HG03442 (cell line): ENCODE measurements around the gene GART.
"Not testable (repeated sequence)": the region's sequence is repeated elsewhere in the genome, so short reads cannot be mapped to it uniquely, and the experiment has no call there.

ENCODE experiments used
- ATAC-seq: cut with Tn5 transposase; IDR thresholded peaks from one replicate; pipeline ENCODE4 v1.9.1; 2021; ENCODE audit warnings: mild to moderate bottlenecking, moderate library complexity; ENCODE audit not compliant: unreplicated experiment

The GART gene

GRCh38 chr21:33518899-33519298 lies 23.0 kb downstream of the GART start:
- ATAC-seq: no peak

GRCh38 chr21:33514229-33514628 lies 27.7 kb downstream of the GART start:
- no peak for ATAC-seq

- ATAC-seq: no peak
These were observed 29.4 kb downstream of the GART start for GRCh38 chr21:33512481-33512880.

GRCh38 chr21:33511639-33512038 lies 30.3 kb downstream of the GART start:
- ATAC-seq: no peak

GRCh38 chr21:33510826-33511225 lies 31.1 kb downstream of the GART start:
- no peak for ATAC-seq

- ATAC-seq: not testable (repeated sequence)
These were observed 34.9 kb downstream of the GART start for GRCh38 chr21:33507003-33507402.

GRCh38 chr21:33505833-33506232 lies 36.1 kb downstream of the GART start:
- ATAC-seq: no peak

GRCh38 chr21:33496345-33496744 lies 45.6 kb downstream of the GART start:
- ATAC-seq: no peak

- ATAC-seq: no peak
These were observed 46.2 kb downstream of the GART start for GRCh38 chr21:33495743-33496142.

- no peak for ATAC-seq
These were observed 48.2 kb downstream of the GART start for GRCh38 chr21:33493756-33494155.

GRCh38 chr21:33492571-33492970 lies 49.3 kb downstream of the GART start:
- ATAC-seq: no peak

- peak; percentile 94 for ATAC-seq
These were observed 50.4 kb downstream of the GART start, which contains the start of gene DNAJC28 for GRCh38 chr21:33491373-33492102. Gene DNAJC28, minus strand, starts transcription at chr21:33491716. Its CDS starts 2,323 bp downstream, at chr21:33489393.

GRCh38 chr21:33490991-33491372 lies 50.9 kb downstream of the GART start:
- ATAC-seq: no peak

- ATAC-seq: no peak
These were observed 53.0 kb downstream of the GART start for GRCh38 chr21:33488936-33489335.

GRCh38 chr21:33487996-33488395 lies 53.9 kb downstream of the GART start:
- no peak for ATAC-seq

- no peak for ATAC-seq
These were observed 60.5 kb downstream of the GART start for GRCh38 chr21:33481314-33481943.

GRCh38 chr21:33480481-33481103 lies 61.3 kb downstream of the GART start:
- ATAC-seq: no peak

GRCh38 chr21:33479679-33480480 lies 62.0 kb downstream of the GART start, which contains the start of gene TMEM50B:
Gene TMEM50B, minus strand, starts transcription at chr21:33479974. Its CDS starts 11,089 bp downstream, at chr21:33468885.
- ATAC-seq: peak; percentile 88

GRCh38 chr21:33478935-33479678 lies 62.8 kb downstream of the GART start:
- peak; percentile 21 for ATAC-seq

- no peak for ATAC-seq
These were observed 63.7 kb downstream of the GART start for GRCh38 chr21:33478182-33478581.
